GM10847 (cell line): ENCODE results near the gene JAZF1.

Experiments used
- POLR2A ChIP-seq: IDR thresholded peaks from 2 replicates; pipeline ENCODE4 v1.6.1; 2011; ENCODE audit not compliant: insufficient read length; ENCODE audit errors: extremely low read depth

The JAZF1 gene

DNA sequence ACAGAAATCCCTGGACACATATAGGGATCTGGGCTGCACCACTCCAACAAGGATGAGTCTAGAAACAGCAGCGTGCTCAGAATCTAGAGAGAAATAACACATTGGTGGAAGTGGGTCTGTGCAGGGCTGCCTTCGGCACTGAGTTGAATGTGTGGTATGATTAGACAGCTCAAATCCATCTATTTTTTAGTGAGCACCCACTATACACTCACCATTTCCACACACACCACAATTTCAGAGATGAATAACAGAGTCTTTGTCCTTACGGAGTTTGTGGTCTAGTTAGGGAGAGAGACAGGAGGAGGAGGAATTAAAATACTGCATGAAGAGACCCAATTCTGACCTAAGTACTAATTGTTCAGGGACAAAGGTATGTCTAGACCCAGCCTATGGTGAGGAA, 44.2 kb downstream of the JAZF1 start:
- no peak for TF ChIP-seq POLR2A

DNA sequence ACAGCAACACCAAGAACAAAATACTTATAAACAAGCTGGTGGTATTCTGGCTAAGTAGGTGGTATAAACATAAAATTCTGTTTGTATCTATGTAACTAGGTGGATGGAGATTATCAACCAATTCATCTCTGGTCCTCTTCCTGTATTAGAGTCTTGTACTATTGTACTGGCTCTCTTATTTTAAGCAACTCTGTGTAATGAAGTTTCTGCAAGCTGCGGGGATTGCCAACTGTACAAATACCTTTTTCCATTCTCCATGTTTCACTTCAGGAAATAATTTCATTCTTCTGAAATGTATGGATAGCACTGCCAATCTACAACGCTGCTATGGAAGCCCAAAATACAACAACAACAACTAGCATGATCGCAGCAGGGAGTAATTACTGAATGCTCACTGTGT, 44.8 kb downstream of the JAZF1 start:
- no peak for TF ChIP-seq POLR2A

DNA sequence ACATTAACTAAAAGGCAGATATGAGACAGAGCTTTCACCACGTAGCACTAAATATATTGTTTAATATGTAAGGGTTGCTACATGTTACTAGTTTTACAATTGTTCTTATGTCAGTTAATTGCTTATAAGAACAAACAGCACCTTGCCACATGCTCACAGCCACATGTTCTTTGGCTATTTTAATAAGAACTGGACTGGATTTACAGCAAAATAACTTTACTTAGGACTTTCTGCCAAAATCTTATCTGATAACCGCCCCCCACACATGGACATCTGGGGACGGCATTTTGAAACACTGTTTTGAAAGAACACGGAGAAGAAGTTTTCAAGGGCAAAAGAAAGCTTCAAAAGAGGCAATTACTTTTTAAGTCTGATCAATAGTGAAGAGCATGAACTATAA, 45.3 kb downstream of the JAZF1 start:
- TF ChIP-seq POLR2A = no peak

DNA sequence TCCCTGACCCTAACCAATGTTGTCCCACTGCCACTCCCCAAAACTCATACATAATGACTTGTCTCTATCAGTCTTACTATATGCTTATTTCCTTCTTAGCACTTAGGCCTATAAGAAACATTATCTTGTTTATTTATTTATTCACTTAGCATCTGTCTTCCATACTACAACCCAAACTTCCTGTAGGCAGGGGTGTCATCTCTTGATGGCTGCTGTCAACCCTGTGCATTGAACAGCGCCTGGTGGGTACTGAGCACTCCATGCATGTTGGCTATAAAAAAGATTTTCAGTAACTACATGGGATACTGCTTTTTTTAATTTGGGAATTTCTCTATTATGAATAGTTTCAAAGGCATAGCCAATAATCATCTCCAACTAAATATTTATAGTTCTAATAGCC, 46.7 kb downstream of the JAZF1 start:
- TF ChIP-seq POLR2A = no peak

DNA sequence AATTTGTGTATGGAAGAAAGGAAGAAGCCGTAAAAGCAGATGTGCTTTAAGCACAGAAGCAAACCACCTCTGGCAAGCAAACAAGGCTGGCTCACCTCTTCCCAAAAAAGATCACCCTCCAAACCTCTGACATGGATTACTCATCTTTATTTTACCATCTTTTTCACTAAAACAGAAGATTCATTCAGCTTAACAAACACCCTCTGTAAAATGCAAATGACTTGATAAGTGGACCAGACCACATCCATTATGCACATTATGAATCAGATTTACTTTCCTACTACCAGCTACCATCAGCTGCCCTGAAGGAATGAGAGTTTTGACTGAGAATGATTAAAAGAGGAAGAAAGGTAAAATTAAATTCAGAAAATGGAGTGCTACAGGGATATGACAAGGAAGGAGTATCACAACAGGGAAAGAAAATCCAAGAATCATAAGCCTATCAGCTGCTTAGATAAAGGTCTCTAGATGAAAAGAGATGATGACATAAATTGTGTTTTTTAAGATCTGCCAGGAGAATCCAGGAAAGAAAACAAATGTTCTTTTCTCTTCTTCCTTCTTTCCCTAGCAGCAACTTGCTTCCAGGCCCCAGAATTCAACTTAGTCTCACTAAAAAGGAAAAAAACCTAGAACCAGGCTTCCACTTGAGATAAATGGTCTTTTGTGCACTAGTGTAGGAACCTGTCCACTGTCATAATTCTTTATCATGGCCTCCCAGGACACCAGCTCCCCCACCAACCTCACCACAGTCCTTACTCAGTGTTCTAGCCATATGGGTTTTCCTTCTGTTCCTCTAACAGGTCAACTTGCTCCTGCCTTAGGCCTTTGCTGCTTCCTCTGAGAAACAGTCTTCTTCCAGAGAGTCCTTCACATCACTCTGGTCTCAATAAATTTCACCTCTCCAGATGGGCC, 47.4 kb downstream of the JAZF1 start:
- TF ChIP-seq POLR2A = no peak

DNA sequence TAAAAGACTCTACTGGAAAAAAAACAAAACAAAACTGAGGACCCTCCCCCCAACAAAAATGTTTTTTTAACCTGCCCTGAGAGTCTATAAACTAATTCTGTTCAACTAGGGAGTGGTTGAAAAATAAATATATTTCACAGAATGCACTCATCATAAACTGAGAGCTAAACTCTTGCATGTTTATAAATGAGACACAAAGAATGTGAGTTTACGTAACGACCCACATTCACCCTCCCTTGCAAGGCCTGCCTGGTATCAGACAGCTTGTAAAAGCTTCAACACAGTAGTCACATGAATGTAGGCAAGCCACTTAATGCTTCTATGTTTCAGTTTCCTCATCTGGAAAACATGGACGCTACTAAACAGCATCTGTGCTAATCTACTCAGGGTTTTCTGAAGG, 50.3 kb downstream of the JAZF1 start:
- no peak for TF ChIP-seq POLR2A

- TF ChIP-seq POLR2A = no peak
Measured at GRCh38 chr7:28128608-28129007, 52.0 kb downstream of the JAZF1 start.

DNA sequence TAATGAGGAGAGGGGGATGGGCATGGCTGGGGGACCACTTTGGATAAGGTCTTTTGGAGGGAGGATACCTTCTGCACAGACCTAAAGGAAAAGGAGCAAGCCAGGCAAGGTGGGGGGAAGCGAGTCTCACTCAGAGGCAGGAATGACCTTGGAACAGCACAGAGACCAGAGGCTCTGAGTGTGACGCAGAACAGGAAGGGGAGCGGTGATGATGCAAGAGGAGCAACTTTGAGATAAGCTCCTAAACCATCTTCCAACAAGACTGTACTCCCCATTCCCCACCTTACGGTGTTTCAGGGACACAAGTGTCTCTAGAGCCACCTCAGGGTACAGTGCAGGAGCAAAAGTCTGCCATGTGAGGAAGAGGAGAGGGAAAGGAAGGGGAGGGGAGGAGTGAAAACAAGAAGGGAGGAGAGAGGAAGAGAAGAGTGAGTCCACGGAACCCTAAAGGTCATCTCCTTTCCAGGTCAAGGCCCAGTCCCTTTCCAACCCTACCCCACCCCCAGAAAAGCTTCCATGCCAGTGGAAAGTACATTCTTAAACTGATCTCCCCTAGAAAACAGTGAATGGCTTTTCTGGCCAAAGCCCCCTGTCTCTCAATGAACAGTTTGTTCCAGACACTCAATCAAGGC, 54.1 kb downstream of the JAZF1 start:
- TF ChIP-seq POLR2A = no peak

DNA sequence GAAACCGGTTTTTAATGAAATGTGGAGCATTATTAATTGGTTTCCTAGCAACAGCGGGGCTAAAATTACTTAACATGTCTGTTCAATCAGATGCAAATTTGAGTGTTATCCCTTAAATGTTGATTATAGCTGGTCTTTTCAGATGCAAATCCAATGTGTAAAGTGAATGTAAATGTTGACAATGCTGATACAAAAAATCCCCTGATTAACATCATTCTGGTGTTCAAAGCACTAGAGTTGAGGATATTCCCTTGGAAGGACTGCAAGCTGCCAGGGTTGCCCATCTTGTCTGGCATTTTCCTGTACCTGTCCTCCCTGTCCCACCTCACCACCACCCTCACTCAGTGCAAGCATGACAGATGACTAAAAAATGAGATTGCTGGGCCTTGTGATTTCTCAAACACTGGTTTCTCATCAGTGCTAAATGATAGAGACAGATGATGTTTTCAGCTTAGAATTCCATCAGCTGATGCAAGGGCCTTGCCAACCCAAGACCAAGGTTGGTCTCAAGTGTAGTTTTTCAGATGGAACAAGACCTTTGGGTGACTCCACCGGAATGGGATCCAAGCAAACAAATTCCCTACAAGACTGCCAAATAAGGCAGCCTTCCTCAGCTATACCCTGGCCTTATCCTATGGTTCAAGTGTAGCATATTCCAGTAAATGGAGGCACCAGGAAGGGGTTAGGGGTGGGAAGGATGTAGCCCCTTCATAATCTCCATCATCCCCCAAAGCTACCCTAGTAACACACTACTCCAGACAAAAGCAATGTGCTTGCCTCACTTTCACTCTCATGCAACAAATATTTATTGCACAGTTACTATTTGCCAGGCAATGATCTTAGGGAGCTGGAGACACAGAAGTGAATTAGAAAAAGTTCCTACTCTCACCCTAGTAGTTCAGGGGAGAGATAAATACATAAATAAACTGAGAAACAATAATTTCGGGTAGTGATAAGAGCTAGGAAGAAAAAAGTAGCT, 54.9 kb downstream of the JAZF1 start:
- no peak for TF ChIP-seq POLR2A

DNA sequence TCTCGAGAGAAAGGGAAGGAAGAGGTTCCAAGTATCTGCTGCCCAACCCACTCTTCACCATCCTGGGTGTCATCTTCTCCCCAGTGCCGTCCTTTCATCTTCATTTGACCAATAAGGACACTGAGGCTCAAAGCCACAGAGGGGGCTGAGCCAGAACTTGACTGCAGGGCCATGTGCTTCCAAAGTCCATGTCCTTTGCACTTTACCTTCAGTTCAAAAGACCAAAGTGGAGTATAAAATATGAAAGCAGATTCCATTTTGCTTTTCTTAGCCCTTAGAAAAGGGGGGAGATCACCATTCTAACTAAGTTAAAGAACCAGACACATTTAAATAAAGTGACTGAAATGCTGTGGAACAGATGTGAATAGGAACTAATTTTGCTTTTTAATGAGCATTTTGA, 56.2 kb downstream of the JAZF1 start:
- no peak for TF ChIP-seq POLR2A

GRCh38 chr7:28123752-28124151, 56.8 kb downstream of the JAZF1 start:
- TF ChIP-seq POLR2A = no peak

DNA sequence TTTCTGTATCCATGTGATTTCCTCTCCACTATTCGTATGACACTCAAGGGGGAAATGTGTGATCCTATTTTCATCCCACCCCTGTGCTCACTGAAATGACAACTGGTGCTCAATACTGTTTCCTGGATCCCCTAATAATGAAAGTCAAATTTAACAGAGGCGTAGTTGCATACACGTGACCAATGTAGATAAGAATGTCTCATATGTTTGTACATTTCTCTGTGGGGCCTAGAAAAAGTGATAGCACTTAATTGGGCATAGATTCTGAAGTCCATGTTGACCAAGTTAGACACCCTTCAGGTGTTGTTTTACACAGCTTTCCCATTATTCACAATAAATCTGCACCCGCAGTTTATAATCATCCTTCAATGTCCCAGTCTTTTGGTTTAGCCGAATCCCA, 59.1 kb downstream of the JAZF1 start:
- no peak for TF ChIP-seq POLR2A

GRCh38 chr7:28116041-28116440, 64.6 kb downstream of the JAZF1 start:
- TF ChIP-seq POLR2A = no peak

DNA sequence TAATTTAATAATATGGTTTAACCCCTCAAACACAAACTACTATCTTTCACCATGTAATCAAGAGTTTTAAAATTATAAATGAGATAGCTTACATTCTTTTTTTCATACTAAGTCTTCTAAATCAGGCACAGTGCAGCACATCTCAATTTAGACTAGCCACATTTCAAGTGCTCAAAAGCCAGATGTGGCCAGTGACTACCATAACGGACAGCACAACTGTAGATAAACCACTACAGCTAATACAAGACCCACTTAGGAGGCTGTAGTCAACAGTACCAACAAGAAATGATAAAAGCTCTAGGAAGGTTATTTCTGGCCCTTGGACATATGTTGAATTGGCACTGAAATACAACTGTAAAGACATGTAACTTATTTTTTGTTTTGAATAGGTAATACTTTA, 65.3 kb downstream of the JAZF1 start:
- no peak for TF ChIP-seq POLR2A

DNA sequence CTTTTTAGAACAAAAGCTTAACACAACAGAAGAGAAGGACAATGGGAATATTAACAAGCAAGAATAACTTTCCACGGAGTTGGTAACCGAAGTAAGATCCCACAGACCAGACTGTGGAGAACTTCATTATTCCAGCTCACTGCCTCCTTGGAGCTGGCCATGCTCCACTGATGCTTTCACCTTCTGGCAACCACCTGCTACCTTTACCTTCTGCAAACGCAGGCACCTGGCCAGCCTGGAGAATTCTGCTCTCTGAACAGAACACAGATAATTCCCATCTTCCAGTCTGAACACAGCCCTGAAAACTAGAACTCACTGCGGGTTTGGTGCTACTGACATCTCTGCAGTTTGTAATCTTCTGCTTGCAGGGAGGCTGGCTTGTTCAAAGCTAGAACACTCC, 66.5 kb downstream of the JAZF1 start:
- TF ChIP-seq POLR2A = no peak

- no peak for TF ChIP-seq POLR2A
Measured at GRCh38 chr7:28112883-28113540, 67.6 kb downstream of the JAZF1 start.

GRCh38 chr7:28112467-28112866, 68.1 kb downstream of the JAZF1 start:
- no peak for TF ChIP-seq POLR2A
